Measurements from ENCODE around the gene GPR161. TPM values are rescaled to one million over a fixed set of nuclear protein-coding genes. Genes with fewer than 3 reads are reported as not detected.

GPR161 gene
- total and polyA plus RNA-seq, 2 donors (not counting 1 experiment from before 2014, with no cell fraction given): 0.07 to 0.22 TPM

DNA sequence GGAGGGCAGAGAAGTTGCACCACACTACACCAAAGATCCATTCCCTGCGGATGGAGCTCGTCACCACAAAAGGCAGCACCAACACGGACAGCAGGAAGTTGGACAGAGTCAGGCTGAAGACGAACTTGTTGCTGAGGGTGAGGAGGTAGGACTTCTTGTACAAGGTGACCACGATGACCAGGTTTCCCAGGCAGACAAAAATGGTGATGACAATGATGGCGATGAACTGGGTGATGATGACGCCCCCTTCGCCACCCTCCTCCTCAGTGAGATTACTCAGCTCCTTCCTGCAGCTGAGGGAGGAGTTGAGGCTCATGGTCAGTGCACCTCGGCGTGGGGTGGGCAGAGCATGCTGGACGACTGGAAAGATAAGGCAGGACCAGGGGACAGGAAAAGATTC lies 32.2 kb downstream of the GPR161 start:
- no peak overlapping the region for H3K27ac ChIP-seq (ENCODE audit: low read length in 2 of 2)
- 92% methylated on average over 2 of the region's 11 CpGs for WGBS (ENCODE audit: insufficient coverage)
- H3K79me2 ChIP-seq (ENCODE audit: control insufficient read depth, insufficient read depth, low read length): no peaks in the 10 kb centered on the region
- H3K9me3 ChIP-seq (ENCODE audit: control extremely low read depth in 1 of 3, control insufficient read depth in 2 of 3, insufficient read depth in 1 of 3, low read length in 2 of 3): no peaks in the 10 kb centered on the region
- no peak overlapping the region for H2AFZ ChIP-seq (ENCODE audit: insufficient read depth, low read depth, low read length, poor library complexity, severe bottlenecking)
- TF ChIP-seq EZH2 (IDR thresholded peaks at IDR 0.05; ENCODE audit: borderline replicate concordance, insufficient read depth, low read depth, low read length, poor library complexity, severe bottlenecking) (no peak), CTCF (IDR thresholded peaks at IDR 0.05) (no peak)
- ATAC-seq (ENCODE audit: low read depth): no peak
- no peaks in the 10 kb centered on the region for H3K4me1 ChIP-seq (ENCODE audit: control insufficient read depth in 2 of 2, insufficient read depth in 2 of 2, low read length in 2 of 2)
- Mint-ChIP-seq H3K4me3 (no peak overlapping the region), H3K4me1 (no peaks in the 10 kb centered on the region), H3K27me3 (peaks cover 15% of the 10 kb centered on the region), H3K27ac (no peak overlapping the region), H3K9me3 (ENCODE audit: insufficient read depth) (no peaks in the 10 kb centered on the region)
- H3K4me2 ChIP-seq (replicated peaks; ENCODE audit: low read depth, low read length, poor library complexity, severe bottlenecking): no peak overlapping the region
- no peak overlapping the region for H3K9ac ChIP-seq (ENCODE audit: low read length)
- no peak for DNase-seq
- H3K27me3 ChIP-seq (replicated peaks in 1 of 4; ENCODE audit: control extremely low read depth in 1 of 4, control insufficient read depth in 3 of 4, insufficient read depth in 4 of 4, low read length in 3 of 4): peaks cover 0 to 11% (median 2%) of the 10 kb centered on the region in 4 experiments
- CTCF ChIA-PET: no interaction called here
- POLR2A ChIA-PET: no interaction called here
- H3K4me3 ChIP-seq (ENCODE audit: control extremely low read depth in 1 of 5, extremely low read depth in 1 of 5, insufficient read depth in 1 of 5, low read depth in 2 of 5, low read length in 4 of 5): no peak overlapping the region
- intact Hi-C loops (cut with micrococcal nuclease): no loop called here
- no peaks in the 10 kb centered on the region for H3K36me3 ChIP-seq (replicated peaks in 1 of 2; ENCODE audit: control extremely low read depth in 1 of 2, control insufficient read depth in 1 of 2, extremely low read depth in 1 of 2, insufficient read depth in 2 of 2, low read length in 1 of 2)
- H4K20me1 ChIP-seq (ENCODE audit: control insufficient read depth, insufficient read depth, low read length, poor library complexity, severe bottlenecking): no peaks in the 10 kb centered on the region

DNA sequence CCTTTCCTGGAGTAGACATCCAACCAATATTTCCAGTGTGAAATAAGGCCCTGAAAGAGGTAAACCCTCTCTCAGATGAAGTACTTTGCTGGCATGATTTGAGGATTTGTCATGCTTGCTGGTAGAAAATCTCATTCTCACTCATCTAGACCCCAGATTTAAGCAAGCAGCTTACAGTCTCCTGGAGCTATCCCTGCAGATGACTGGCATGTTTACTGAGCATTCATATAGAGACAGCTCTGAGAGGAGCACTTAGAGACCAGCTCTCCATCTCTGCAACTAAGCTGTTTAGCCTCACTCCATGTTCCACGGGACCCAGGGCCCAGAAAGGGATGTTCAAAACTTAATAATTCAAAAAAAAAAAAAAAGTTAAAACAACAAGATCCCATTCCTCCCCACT lies 34.2 kb downstream of the GPR161 start:
- POLR2A ChIA-PET: no interaction called here
- no peaks in the 10 kb centered on the region for H3K4me1 Mint-ChIP-seq
- H3K36me3 ChIP-seq (replicated peaks in 1 of 2; ENCODE audit: control extremely low read depth in 1 of 2, control insufficient read depth in 1 of 2, extremely low read depth in 1 of 2, insufficient read depth in 2 of 2, low read length in 1 of 2): no peaks in the 10 kb centered on the region

More for the DNA sequence above, 34.2 kb downstream of the GPR161 start:
- no peak overlapping the region for H2AFZ ChIP-seq (ENCODE audit: insufficient read depth, low read depth, low read length, poor library complexity, severe bottlenecking)
- no CpG with 5 or more reads among the region's 1 CpG for WGBS (ENCODE audit: insufficient coverage)
- no peaks in the 10 kb centered on the region for H4K20me1 ChIP-seq (ENCODE audit: control insufficient read depth, insufficient read depth, low read length, poor library complexity, severe bottlenecking)
- CTCF ChIA-PET: interaction anchor here (3.3 kb wide), 1 partner anchor 20 kb away, joined by 11 read pairs; no protein-coding TSS in a partner anchor
- H3K9ac ChIP-seq (ENCODE audit: low read length): no peak overlapping the region
- no peak overlapping the region for H3K4me3 ChIP-seq (ENCODE audit: control extremely low read depth in 1 of 5, extremely low read depth in 1 of 5, insufficient read depth in 1 of 5, low read depth in 2 of 5, low read length in 4 of 5)
- H3K4me1 ChIP-seq (ENCODE audit: control insufficient read depth in 2 of 2, insufficient read depth in 2 of 2, low read length in 2 of 2): no peaks in the 10 kb centered on the region
- Mint-ChIP-seq H3K27me3 (peaks cover 15% of the 10 kb centered on the region), H3K9me3 (ENCODE audit: insufficient read depth) (no peaks in the 10 kb centered on the region), H3K27ac (no peak overlapping the region), H3K4me3 (no peak overlapping the region)
- no peak overlapping the region for H3K27ac ChIP-seq (ENCODE audit: low read length in 2 of 2)
- no peak for DNase-seq
- no peaks in the 10 kb centered on the region for H3K79me2 ChIP-seq (ENCODE audit: control insufficient read depth, insufficient read depth, low read length)
- intact Hi-C loops (cut with micrococcal nuclease): no loop called here
- TF ChIP-seq EZH2 (IDR thresholded peaks at IDR 0.05; ENCODE audit: borderline replicate concordance, insufficient read depth, low read depth, low read length, poor library complexity, severe bottlenecking): no peak
- TF ChIP-seq CTCF (IDR thresholded peaks at IDR 0.05): no peak
- no peak for ATAC-seq (ENCODE audit: low read depth)
- no peak overlapping the region for H3K4me2 ChIP-seq (replicated peaks; ENCODE audit: low read depth, low read length, poor library complexity, severe bottlenecking)
- peaks cover 0 to 9% (median 2%) of the 10 kb centered on the region in 4 experiments for H3K27me3 ChIP-seq (replicated peaks in 1 of 4; ENCODE audit: control extremely low read depth in 1 of 4, control insufficient read depth in 3 of 4, insufficient read depth in 4 of 4, low read length in 3 of 4)
- no peaks in the 10 kb centered on the region for H3K9me3 ChIP-seq (ENCODE audit: control extremely low read depth in 1 of 3, control insufficient read depth in 2 of 3, insufficient read depth in 1 of 3, low read length in 2 of 3)
